DMS153 treated with DMSO at 0.1 percent for 48 hours (cell line): ENCODE results near the gene CIAO1.
"Not testable (repeated sequence)": the region's sequence is repeated elsewhere in the genome, so short reads cannot be mapped to it uniquely, and the experiment has no call there.

Source experiments
- DNase-seq: peaks from one replicate; lab custom pipeline; 2025; ENCODE audit not compliant: unreplicated experiment; lab: John Stamatoyannopoulos, UW

Gene CIAO1

DNA sequence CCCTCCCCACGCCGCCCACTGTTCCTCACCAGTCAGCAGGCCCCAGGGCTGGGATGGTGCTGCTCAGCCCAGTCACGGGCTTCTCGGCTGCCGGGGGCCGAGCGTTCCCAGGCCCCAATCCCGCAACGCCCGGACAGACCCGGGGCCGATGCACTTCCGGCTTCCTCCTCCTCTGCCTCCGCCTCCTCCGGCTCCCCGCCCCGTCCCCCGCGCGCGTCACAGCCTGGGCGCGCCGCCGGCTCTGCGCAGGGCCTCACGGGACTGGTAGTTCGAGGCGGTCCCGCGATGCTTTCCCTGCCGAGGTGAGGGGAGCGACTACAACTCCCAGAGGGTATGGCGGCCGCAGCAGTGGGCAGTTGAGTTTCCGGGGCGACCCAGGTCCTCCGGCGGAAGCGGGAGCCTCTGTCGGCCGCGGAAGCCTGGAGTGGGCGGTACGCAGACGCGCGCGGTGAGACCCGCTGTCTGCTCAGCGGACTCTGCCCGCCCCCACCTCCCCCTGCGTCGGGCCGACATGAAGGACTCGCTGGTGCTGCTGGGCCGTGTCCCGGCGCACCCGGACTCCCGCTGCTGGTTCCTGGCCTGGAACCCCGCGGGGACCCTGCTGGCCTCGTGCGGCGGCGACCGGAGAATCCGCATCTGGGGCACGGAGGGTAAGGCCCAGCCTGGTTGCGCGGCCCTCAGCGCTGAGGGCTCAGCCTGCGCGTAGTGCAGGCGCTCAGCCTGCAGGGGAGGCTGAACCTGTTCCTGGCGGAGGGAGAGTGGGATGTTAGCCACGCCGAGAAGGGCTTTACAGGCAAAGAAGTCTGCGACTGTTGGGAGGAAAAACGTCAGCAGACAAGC, at the start of gene CIAO1, which contains the start of gene TMEM127:
Gene CIAO1 (plus strand): TSS at position 386 of the 840 bp plus-strand sequence. CDS start 126 bp downstream, at position 512.
Gene TMEM127 (minus strand): TSS at position 158 of the 840 bp plus-strand sequence. CDS start 616 bp downstream, outside the sequence.
- DNase-seq: peak; percentile 96

DNA sequence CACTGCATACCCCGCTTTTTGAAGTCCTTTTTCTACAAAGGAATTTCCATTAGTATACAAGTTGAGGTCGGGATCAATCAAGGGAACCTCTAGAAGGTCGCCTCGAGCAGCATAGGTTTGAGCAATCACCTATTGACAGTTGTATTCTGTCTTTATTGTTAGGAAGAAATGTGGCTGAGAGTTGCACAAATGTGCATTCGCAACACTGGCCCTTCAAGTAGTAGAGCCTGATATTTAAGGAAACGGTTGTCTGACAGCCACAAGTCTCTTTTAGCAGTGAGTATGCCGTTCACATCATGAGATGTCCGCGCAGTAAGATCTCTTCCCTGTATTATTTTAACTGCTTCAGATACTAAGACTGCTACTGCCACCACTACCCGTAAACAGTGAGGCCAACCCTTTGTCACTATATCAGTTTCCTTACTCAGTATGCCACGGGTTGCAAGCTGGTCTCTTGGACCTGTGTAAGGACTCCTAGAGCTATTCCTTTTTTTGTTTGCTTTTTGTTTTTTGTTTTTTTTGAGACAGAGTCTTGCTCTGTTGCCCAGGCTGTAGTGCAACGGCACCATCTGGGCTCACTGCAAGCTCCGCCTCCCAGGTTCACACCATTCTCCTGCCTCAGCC, 47.4 kb upstream of the CIAO1 start:
- no peak for DNase-seq

DNA sequence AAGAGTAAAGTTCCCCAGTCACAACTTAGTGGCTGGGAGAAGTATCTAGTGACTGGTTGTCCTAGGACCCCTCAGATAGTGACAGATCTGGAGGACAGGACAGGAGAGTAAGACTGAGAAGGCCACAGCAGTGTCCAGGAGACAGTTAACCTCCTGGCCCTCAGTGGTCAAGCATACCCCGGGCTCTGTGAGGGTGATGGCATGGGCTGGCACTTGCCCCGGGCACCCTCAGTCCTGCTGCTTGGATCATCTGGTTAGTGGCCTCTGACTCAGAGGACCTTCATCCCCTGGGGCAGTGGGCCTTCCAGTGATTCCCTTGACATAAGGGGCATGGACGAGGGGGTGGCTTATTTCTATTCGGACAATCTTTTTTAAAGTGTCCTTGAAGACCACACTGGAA, 46.1 kb upstream of the CIAO1 start:
- not testable (repeated sequence) for DNase-seq

DNA sequence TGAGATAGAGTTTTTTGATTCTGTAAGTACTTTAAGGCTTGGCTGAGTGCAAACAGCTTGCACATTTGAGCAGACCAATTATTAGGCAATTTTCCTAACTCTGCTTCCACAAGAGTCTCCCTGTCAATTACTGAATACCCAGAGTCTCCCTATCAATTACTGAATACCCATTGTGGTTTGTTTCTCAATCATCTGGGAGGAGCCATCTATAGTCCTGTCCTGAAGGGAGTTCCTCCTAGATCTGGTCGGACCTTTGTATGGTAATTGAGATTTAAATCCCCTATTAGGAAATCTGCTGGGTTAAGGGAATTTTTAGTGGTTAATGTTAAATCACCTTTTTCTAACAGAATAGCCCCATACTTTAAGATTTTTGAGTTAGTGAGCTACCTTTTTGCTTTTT, 44.9 kb upstream of the CIAO1 start:
- not testable (repeated sequence) for DNase-seq

DNA sequence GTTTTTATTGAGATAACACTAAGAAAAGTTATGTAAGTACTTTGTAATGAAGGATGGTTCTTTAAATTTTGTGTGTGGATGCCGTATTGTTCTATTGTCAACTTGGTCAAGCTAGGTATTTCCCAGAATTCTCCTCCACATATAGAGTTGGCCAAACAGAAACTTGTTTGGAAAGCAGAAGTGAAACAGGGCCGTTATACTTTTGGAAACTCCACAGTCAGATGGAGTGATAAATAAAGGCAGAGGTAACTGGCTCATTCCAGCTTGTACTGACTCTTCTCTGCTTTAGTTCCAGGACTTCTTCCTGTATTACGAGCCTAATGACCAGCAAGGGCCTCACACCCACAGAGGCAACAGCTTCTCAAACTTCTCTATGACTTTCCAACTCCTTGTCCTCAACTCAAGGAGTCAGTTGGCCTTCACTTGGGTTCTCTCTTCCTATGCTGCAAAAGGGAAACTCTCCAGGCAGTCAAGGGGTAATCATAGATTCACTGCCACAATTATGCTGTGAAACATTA, 41.0 kb upstream of the CIAO1 start:
- DNase-seq: no peak

DNA sequence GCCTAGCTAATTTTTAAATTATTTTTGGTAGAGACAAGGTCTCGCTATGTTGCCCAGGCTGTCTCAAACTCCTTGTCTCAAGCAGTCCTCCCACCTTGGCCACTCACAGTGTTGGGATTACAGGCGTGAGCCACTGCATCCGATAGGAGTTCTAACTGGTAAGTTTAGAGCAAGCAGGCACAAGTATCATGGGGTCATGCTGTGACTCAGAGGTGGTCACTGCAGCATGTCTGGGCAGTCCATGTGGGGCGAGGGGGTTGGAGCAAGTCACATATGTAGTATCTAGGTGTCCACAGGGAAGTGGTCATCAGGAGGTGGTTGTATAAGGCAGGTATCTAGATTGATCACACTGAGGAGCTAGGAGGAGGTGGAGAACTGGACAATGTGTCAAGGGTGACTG, 34.7 kb upstream of the CIAO1 start:
- DNase-seq: no peak

DNA sequence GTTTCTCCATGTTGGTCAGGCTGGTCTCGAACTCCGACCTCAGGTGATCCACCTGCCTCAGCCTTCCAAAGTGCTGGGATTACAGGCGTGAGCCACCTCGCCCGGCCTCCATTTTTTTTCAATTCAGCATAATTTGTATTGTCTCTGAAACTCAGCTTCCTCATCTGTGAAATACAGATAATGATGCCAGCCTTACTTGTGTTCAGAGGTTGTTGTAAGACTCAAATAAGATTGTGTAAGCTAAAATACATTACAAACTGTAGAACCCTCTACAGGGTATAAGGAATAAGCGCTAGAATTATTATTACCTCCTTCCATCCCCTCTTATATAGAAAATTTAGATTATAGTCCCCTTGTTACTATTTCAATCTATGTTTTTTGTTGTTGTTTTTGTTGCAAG, 32.6 kb upstream of the CIAO1 start:
- DNase-seq: no peak

DNA sequence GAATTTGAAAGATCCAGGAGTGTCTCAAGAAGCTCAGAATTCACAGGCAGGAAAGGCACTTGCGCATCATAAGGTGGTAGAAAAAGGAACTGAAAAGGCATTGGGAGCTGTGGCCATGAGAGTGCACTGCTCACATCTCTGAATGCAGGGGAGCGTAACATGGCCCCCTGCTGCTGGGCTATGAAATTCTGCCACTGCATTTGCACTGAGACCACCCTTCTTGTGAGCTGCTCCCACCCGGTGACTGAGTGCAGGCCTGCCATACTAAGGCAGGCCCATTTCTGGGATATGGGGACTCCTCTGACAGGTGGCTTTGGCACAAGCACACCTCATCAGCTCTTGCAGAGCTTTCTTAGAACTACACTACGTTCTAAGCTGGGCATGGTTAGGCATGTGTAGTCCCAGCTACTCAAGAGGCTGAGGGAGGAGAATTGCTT, 32.1 kb upstream of the CIAO1 start:
- no peak for DNase-seq

DNA sequence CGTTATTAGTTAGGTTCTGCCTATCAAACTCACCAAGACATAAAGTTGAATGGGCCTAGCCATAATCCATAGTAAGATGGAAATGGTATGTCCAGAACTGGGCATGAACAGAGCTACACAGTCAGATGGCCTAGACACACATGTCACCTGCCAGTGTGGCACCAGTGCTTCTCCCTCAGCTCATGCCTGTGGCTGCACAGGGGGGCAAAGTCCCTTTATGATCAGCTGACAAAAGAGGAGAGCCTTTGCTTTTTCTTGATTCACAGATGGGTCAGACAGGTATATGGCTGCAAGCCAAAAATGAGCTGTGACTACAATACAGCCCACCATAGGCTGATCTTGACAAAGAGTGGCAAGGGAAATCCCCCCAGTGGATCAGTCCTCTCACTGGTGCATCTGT, 29.1 kb upstream of the CIAO1 start:
- no peak for DNase-seq

DNA sequence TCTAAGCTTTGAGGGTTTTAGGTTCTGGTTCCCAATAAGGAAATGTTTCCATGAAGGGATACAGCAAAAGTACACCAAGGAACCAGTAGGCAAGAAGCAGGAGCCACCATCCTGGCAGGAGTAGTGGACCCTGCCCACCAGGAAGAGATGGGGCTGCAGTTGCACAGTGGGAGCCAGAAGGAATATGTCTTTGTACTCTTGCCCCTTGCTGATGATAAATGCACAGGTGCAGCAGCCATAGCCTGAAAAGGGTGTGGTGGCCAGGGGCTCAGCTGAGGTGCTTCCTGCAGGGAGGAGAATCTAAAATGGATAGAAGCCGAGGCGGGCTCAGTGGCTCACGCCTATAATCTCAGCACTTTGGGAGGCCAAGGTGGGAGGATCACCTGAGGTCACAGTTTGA, 27.8 kb upstream of the CIAO1 start:
- DNase-seq: no peak

DNA sequence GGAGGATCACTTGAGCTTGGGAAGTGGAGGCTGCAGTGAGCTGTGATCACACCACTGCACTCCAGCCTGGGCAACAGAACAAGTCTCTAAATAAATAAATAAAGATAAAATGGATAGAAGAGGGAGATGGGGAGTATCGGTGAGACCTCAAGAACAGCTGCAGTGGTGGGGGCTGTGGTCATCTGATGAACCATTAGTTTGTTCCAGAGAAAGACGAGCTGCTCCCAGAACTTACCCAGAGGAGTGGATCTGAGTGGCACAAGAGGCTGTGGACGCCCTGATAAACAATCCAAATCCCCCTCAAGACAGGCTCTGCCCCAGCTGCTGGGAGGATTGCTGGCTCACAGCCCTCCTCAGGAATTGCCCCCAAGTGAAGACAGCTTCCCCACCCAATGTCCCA, 26.9 kb upstream of the CIAO1 start:
- DNase-seq: no peak

DNA sequence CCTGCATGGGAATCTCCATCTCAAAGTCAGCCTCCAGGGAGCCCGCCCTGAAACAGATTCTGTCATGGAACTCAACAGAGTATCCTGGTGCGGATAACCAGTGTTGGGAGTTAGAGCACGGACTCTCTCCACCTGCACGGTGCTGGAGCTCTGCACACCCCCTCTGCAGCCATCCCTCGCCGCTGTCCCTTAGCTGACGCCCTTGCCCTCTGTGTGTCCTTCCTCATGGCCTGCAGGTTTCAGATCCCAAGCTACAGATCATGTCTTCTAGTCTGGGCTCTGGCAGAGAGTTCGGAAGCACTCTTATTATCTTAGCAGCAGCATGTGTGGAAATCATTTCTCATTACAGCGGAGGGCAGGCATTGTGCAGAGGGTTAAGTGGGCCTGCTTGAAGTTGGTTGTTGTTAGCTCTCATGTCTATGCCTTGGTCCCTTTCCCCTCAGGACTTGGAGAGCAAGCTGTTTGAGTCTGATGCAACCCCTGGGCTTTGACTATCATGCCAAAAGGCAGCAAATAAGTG, 26.2 kb upstream of the CIAO1 start:
- no peak for DNase-seq

DNA sequence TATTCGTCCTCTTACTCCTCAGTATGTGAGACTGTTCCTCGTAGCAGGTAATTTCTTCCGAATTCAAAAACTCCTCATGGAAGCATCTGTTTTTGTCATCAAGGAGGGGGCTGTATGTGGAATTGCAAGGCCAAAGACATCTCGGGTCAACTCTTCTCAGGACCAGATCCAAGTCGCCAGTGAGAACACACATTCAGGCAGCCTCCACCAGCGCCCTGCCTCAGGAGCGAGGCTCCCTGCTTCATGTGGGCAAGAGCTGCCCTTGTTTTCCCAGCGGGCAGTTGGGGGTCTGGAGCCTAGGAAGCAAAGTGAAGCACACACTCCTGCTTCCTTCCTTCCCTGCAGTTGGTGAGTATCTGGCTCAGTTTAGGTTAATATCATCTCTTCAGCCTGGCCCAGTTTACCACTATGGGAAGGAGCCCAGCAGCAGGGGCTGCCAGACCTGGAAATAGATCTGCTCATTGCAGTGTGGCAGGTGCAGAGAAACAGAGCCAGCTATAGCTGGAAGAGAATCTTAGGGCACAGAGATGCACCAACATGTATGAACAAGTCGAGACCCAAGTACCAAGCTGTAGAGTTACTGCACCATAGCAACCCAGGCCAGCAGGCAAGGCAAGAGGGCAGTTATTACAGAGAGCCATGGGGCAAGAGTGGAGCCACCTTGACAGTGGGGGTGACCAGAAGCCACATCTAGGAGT, 25.5 kb upstream of the CIAO1 start:
- no peak for DNase-seq

DNA sequence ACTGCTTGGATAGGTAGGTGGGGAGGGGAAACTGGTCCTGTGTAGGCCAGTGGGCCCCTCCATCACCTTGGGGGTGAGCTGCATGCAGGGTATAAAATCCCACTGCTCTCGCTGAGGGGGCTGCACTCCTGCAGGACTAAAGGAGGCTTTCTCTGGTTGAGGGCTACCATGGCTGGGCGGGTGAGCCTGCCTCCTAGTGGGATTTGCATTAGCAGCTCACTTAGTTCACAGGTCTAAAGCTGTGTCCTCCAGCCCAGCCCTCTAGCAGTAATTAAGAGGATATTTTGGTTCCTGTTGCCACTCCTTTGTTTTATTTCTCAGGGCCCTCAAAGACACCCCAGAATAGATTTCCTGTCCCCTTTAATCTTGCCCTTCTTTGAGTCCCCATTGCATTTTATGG, 24.8 kb upstream of the CIAO1 start:
- no peak for DNase-seq

DNA sequence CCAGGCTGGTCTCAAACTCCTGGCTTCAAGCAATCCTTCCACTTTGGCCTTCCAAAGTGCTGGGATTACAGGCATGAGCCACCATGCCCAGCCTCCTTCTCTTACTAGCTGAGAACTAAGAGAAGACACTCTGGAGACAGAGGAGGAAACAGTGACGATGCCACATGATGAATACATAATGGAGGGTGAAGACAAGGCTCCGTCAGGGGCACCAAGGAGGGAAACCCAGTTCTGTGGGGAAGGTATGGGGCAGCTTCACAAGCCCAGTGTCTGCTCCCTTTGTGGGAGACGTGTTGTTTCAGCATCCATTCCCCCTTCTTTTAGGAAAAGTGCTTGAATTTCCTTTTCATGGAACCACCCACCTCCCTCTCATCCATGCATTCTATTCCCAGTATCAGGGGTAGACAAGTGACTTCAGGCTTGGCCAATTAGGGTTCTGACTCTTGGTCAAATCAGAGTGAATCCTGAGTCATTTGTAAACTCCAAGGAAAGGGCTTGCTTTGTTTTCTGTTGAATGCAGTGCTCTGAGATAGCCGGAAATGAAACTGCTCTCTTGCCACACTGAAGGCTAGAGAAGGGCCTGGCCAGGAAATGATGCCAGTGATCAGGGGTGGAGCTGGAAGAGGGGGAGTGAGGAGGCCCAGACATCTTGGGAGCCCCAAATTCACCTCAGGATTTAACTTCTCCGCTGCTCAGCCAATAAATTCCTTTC, 24.0 kb upstream of the CIAO1 start:
- DNase-seq: no peak

DNA sequence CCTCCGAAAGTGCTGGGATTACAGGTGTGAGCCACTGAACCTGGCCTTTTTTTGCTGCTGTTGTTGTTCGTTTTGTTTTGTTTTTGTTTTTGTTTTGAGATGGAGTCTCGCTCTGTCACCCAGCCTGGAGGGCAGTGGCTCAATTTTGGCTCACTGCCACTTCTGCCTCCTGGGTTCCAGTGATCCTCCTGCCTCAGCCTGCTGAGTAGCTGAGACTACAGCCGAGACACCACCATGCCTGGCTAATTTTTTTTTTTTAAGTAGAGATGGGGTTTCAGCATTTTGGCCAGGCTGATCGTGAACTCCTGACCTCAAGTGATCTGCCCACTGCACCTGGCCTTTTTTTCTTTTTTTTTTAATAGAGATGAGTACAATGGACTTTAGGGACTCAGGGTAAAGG, 22.2 kb upstream of the CIAO1 start:
- DNase-seq: no peak

DNA sequence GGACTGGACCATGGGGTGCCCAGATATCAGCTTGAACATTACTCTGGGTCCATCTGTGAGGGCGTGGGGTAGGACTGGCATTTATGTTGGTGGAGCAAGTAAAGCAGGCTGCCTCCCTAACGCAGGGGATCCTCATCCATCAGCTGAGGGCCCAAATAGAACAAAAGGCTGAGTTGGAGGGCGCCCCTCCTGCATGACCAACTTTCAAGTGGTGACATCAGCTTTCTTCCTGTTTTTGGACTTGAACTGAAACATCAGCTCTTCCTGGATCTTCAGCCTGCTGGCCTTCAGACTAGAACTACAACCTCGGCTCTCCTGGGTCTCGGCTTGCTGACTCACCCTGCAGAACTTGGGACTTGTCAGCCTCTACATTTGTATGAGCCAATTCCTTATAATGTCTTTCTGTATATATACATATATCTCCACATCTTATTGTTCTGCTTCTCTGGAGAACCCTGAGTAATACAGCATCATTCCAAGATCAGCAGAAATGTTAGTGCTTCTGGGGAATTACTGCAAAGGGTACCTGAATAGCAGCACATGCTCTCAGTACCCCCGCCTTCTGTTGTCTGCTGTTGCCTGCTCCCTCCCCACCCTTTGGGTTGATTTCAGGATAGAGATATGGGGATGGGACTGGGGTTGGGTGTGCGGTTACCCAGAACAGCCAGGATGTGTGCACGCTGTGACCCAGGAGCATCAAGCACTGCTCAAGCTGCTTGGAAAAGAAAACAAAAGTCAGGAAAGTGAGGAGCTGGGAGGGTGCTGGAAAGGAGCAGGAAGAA, 20.2 kb upstream of the CIAO1 start:
- no peak for DNase-seq

DNA sequence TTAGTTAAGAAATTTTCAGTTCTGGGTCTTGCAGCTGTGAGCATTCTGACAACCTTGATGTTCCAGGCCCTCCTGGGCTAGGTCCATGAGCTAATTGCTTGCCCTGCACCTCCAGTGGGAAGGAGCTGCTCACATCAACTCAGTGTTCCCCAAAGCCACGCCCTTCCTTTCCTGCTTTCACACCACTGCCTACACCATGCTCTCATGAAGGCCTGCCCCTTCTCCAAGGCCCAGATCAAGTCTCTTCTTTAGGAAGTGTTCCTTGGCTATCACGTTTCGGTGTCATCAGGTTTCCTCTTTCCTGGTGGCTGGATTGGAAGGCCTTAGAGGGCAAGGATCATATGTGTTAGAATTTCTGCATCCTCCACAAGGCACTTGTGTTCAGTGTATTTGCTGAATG, 19.0 kb upstream of the CIAO1 start:
- DNase-seq: no peak

DNA sequence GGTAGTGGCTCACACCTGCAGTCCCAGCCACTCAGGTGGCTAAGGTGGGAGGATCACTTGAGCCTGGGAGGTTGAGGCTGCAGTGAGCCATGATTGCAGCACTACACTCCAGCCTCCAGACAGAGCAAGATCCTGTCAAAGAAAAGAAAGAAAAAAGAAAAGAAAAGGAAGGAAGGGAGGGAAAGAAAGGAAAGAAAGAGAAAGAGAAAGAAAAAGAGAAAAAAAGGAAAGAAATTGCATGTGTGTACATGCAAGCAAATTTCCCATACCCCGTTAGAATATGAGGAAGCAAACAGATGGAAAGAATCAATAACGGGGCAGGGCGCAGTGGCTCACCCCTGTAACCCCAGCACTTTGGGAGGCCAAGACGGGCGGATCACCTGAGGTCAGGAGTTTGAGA, 18.1 kb upstream of the CIAO1 start:
- no peak for DNase-seq

DNA sequence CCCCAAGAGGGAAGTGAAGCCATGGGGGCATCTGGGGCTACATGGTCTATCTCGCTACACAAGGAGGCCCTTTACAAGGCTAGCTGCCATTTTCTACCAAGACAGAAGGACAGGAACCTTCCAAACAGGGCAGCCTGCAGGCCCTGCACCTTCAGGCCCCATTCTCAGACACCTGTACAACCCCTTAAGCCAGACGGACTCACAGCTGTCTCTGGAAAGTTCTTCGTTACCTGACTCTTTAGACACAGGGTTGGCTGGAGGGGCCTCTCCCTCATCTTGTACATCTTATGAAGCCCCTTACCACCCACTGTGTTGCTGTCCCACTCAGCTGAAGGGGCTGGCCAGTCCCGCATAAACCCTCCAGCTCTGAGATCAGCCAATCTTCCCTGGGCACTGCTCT, 17.4 kb upstream of the CIAO1 start:
- no peak for DNase-seq
